DND-41 (cell line): ENCODE measurements around the gene DUSP1.

ENCODE experiments used
- ATAC-seq: fragments of 200-7000 bp; cut with Tn5 transposase; 3 replicates; pipeline ENCODE4 v1.9.1; 2021; ENCODE audit warnings: low read depth; ENCODE audit not compliant: insufficient read depth
- DNase-seq: peaks from one replicate; pipeline ENCODE4 v3.0.0-alpha.2; 2020
- H2AFZ ChIP-seq: 2 replicates; pipeline ENCODE4 v1.6.0; 2012; ENCODE audit warnings: low read depth, low read length
- H3K27ac ChIP-seq: 2 replicates; pipeline ENCODE4 v1.5.1; 2012; ENCODE audit warnings: low read length, inconsistent platforms
- H3K27me3 ChIP-seq: fragments of 200-600 bp; sonication (generic); 2 replicates; pipeline ENCODE4 v1.6.0; 2012; ENCODE audit warnings: low read length, mild to moderate bottlenecking, inconsistent platforms; ENCODE audit not compliant: insufficient read depth, poor library complexity
- H3K36me3 ChIP-seq: 2 replicates; pipeline ENCODE4 v1.5.1; 2012; ENCODE audit warnings: low read length, inconsistent platforms; ENCODE audit not compliant: insufficient read depth
- H3K4me1 ChIP-seq: 2 replicates; pipeline ENCODE4 v1.5.1; 2012; ENCODE audit warnings: mild to moderate bottlenecking, low read length; ENCODE audit not compliant: insufficient read depth
- H3K4me2 ChIP-seq: 2 replicates; pipeline ENCODE4 v1.6.0; 2012; ENCODE audit warnings: mild to moderate bottlenecking, moderate library complexity, low read length, inconsistent platforms; ENCODE audit not compliant: insufficient read depth
- H3K4me3 ChIP-seq, 2 experiments: fragments of 200-600 bp in 1 of 2; shearing (Covaris generic) in 1 of 2; 2 replicates each; pipeline ENCODE4 v1.5.1; 2012 to 2016; ENCODE audit warnings: inconsistent platforms in 2 of 2, low read length in 2 of 2, mild to moderate bottlenecking in 2 of 2, low read depth in 1 of 2, moderate library complexity in 1 of 2
- H3K79me2 ChIP-seq: 2 replicates; pipeline ENCODE4 v1.6.0; 2012; ENCODE audit warnings: low read length, inconsistent platforms; ENCODE audit not compliant: insufficient read depth
- H3K9ac ChIP-seq: 2 replicates; pipeline ENCODE4 v1.6.0; 2012; ENCODE audit warnings: low read depth, mild to moderate bottlenecking, inconsistent platforms, low read length, moderate library complexity
- H3K9me3 ChIP-seq: 2 replicates; pipeline ENCODE4 v1.5.1; 2012; ENCODE audit warnings: low read length, moderate library complexity, mild to moderate bottlenecking, inconsistent platforms; ENCODE audit not compliant: insufficient read depth, severe bottlenecking
- H4K20me1 ChIP-seq: 2 replicates; pipeline ENCODE4 v1.6.0; 2012; ENCODE audit warnings: low read length; ENCODE audit not compliant: insufficient read depth
- EZH2 ChIP-seq: IDR thresholded peaks from 3 replicates; pipeline ENCODE4 v1.6.1; 2012; ENCODE audit warnings: borderline replicate concordance, low read depth, mild to moderate bottlenecking, moderate library complexity, low read length, inconsistent platforms; ENCODE audit not compliant: severe bottlenecking
- TF ChIP-seq, protein P1 (sequence below): IDR thresholded peaks from 2 replicates; pipeline ENCODE4 v1.5.1; 2012; ENCODE audit warnings: borderline replicate concordance, low read length, moderate library complexity, mild to moderate bottlenecking; ENCODE audit not compliant: poor library complexity, severe bottlenecking; ENCODE audit errors: extremely low read depth

The DUSP1 gene

GRCh38 chr5:172730222-172730621 lies 40.8 kb downstream of the DUSP1 start:
- H3K36me3 ChIP-seq = no peaks in the 10 kb centered on the region
- H3K4me2 ChIP-seq = no peak overlapping the region
- no peak overlapping the region for H3K27ac ChIP-seq
- H3K9ac ChIP-seq = no peak overlapping the region
- no peak for TF ChIP-seq EZH2
- TF ChIP-seq, protein P1, sequence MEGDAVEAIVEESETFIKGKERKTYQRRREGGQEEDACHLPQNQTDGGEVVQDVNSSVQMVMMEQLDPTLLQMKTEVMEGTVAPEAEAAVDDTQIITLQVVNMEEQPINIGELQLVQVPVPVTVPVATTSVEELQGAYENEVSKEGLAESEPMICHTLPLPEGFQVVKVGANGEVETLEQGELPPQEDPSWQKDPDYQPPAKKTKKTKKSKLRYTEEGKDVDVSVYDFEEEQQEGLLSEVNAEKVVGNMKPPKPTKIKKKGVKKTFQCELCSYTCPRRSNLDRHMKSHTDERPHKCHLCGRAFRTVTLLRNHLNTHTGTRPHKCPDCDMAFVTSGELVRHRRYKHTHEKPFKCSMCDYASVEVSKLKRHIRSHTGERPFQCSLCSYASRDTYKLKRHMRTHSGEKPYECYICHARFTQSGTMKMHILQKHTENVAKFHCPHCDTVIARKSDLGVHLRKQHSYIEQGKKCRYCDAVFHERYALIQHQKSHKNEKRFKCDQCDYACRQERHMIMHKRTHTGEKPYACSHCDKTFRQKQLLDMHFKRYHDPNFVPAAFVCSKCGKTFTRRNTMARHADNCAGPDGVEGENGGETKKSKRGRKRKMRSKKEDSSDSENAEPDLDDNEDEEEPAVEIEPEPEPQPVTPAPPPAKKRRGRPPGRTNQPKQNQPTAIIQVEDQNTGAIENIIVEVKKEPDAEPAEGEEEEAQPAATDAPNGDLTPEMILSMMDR = no peak
- no peak for ATAC-seq
- H3K27me3 ChIP-seq = peaks cover 4% of the 10 kb centered on the region
- DNase-seq = no peak
- H4K20me1 ChIP-seq = no peaks in the 10 kb centered on the region
- H3K4me1 ChIP-seq = no peaks in the 10 kb centered on the region
- no peaks in the 10 kb centered on the region for H3K9me3 ChIP-seq
- H3K79me2 ChIP-seq = no peaks in the 10 kb centered on the region
- H2AFZ ChIP-seq = no peak overlapping the region
- no peak overlapping the region for H3K4me3 ChIP-seq

- DNase-seq (no peak), ATAC-seq (no peak)
- Histone ChIP-seq H4K20me1 (no peaks in the 10 kb centered on the region), H3K4me2 (no peak overlapping the region), H3K36me3 (no peaks in the 10 kb centered on the region), H3K79me2 (no peaks in the 10 kb centered on the region), H3K4me3 (no peak overlapping the region), H3K9ac (no peak overlapping the region), H3K27ac (no peak overlapping the region), H2AFZ (no peak overlapping the region), H3K4me1 (no peaks in the 10 kb centered on the region), H3K9me3 (no peaks in the 10 kb centered on the region), H3K27me3 (peaks cover 4% of the 10 kb centered on the region)
- TF ChIP-seq, protein P1 = no peak
- no peak for TF ChIP-seq EZH2
Measured at GRCh38 chr5:172729588-172729987, 41.4 kb downstream of the DUSP1 start.

DNA sequence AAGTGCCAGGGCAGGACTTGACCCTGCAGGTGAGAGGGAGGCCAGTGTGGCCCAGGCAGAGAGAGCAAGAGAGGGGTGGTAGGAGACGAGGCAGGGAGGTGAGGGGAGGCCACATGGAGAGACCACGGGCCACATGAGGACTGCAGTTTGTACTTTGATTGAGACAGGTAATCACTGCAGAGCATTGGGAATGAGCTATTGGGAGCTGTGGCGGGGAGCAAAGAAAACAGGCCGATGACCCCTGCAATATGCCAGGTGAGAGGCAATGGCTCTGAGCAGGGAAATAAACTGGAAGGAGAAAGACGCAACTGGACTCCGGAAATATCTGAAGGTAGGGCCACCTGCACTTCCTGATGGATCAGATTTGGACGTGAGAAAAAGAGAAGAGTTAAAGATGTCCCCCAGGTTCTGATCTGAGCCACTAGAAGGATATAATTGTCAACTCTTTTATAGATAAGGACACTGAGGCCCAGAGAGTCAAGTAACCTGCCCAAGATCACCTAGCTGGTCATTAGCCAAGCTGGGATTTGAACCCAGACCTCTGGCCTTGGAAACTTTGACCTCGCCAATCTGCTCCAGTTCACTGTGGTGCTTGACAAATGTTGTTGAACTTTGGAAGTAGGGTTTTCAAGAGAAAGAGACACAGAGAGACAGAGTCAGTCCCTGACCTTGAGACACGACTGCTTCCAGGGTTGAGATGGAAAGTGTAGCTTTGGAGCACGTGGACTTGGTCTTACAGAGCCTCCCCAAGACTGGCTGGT lies 42.3 kb downstream of the DUSP1 start:
- Histone ChIP-seq H4K20me1 (no peaks in the 10 kb centered on the region), H3K27ac (no peak overlapping the region), H2AFZ (no peak overlapping the region), H3K9me3 (no peaks in the 10 kb centered on the region), H3K27me3 (peaks cover under 1% of the 10 kb centered on the region), H3K79me2 (no peaks in the 10 kb centered on the region), H3K4me3 (no peak overlapping the region), H3K4me1 (no peaks in the 10 kb centered on the region), H3K36me3 (no peaks in the 10 kb centered on the region), H3K9ac (no peak overlapping the region), H3K4me2 (no peak overlapping the region)
- TF ChIP-seq, protein P1 = no peak
- no peak for TF ChIP-seq EZH2
- ATAC-seq = no peak
- no peak for DNase-seq

DNA sequence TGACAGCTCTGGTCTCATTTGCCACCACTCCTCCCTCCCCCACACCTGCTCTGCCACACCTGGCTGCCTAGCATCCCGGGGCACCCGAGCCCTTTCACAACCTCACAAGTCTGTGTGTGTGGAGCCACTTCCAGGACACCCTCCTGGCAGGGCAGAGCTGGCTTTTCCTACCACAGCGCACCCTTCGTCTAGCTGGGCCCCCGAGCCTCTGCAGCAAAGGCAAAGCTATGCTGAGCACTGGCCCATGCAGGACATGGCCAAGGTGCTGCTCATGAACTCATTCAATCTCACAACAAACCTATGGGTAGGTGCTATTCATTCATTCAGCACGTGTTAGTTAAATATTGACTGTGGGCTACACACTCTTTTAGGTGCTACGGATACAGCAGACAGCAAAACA lies 43.4 kb downstream of the DUSP1 start:
- no peaks in the 10 kb centered on the region for H3K27me3 ChIP-seq
- DNase-seq (no peak), ATAC-seq (no peak)
- H3K4me1 ChIP-seq = no peaks in the 10 kb centered on the region
- no peak overlapping the region for H3K4me3 ChIP-seq
- no peak overlapping the region for H3K27ac ChIP-seq
- H3K4me2 ChIP-seq = no peak overlapping the region
- H3K9ac ChIP-seq = no peak overlapping the region
- H3K36me3 ChIP-seq = no peaks in the 10 kb centered on the region
- H2AFZ ChIP-seq = no peak overlapping the region
- no peak for TF ChIP-seq EZH2
- TF ChIP-seq, protein P1 = no peak
- H3K9me3 ChIP-seq = no peaks in the 10 kb centered on the region
- no peaks in the 10 kb centered on the region for H4K20me1 ChIP-seq
- no peaks in the 10 kb centered on the region for H3K79me2 ChIP-seq
